Measurements from ENCODE around the gene UBL4B.

Gene UBL4B

DNA sequence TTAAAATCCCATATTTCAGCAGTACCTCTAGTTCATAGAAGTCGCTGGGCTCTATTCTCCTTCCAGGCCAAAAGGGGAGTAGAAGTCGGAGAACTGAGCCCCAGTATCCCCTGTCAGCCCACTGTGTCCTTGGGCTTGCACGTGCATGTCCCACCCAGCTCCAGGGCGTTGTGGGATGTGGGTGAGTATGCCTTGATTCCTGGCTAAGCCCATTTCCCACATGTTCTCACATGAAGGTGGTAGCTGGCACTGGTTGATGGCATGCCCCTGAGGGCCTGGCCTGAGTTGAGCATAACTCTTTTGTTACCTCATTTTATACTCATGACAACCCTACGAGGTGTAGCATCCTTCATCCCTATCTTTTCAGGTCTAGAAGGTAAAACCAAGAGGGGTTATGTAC, 46.0 kb downstream of the UBL4B start:
- DNase-seq: no peak

- DNase-seq: no peak
These were observed 46.9 kb downstream of the UBL4B start for GRCh38 chr1:110159168-110159567.

DNA sequence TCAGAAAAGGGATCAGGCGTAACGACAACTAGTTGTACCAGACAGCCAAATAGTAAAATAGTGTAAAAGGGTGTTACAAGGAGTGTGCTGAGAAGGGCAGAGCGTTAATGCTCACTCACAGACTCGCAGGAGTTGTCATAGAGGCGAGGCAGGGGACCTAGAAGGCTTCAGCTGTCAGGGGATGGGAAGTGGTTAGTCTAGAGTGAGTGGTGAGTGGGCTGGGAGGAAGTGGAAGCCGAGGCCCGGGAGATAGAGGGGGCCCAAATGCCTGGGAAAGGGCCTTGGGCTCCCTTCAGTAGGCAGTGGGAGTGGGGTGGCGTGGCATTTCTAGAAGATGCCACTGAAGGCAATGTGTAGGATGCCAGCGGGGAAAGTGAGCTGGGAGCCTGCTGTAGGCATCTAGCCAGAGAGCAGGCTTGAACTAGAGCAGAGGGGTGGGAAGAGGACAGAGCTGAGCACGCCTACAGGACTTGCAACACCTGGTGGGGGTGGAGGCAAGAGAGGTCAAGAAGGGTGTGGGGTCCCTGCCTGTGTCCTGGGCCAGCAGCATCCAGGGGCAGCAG, 48.4 kb downstream of the UBL4B start:
- no peak for DNase-seq

GRCh38 chr1:110161165-110161564, 48.9 kb downstream of the UBL4B start:
- no peak for DNase-seq

DNA sequence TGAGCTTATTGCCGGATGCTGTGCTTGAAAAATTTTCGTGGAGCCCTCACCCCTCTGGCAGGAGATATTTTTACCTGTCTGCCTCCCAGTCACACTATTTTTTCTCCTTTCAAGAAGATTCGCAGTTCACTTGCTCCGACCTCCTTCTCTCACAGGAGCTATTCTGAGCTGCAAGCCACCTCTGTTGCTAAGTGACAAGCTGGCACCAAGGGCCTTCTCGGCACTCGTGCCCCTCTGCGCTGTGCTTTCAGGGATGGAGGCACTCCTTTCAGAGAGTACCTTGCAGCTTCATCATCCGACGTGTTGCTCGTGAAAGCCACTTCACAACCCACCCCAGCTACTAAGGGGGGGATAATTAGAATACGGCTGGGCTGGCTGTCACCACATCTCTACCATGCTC, 49.6 kb downstream of the UBL4B start:
- no peak for DNase-seq

Data from fibroblast of skin of abdomen (primary cell).